Suprapubic skin (tissue), 4 donors: ENCODE data around the gene CADM1. TPM values are rescaled to one million over a fixed set of nuclear protein-coding genes. Genes with fewer than 3 reads are reported as not detected.
"Not testable (repeated sequence)": the region's sequence is repeated elsewhere in the genome, so short reads cannot be mapped to it uniquely, and the experiment has no call there.

Experiments
- DNase-seq, 2 donors: peaks; one replicate each; pipeline ENCODE4 v3.0.0-alpha.2; 2019; ENCODE audit warnings: low spot score in 2 of 2
- H3K27ac ChIP-seq: fragments of 200-600 bp; sonication (generic); one replicate; pipeline ENCODE4 v1.5.1; 2019
- H3K27me3 ChIP-seq: fragments of 200-600 bp; sonication (generic); one replicate; pipeline ENCODE4 v1.5.1; 2019
- H3K36me3 ChIP-seq: fragments of 200-600 bp; sonication (generic); one replicate; pipeline ENCODE4 v1.5.1; 2019
- H3K4me1 ChIP-seq: fragments of 200-600 bp; sonication (generic); one replicate; pipeline ENCODE4 v1.5.1; 2019
- H3K4me3 ChIP-seq: fragments of 200-600 bp; sonication (generic); one replicate; pipeline ENCODE4 v1.5.1; 2019; ENCODE audit warnings: mild to moderate bottlenecking
- H3K9me3 ChIP-seq: fragments of 200-600 bp; sonication (generic); one replicate; pipeline ENCODE4 v1.5.1; 2019
- CTCF ChIP-seq, 2 donors: fragments of 200-600 bp in 1 of 2; fragments of 450-650 bp in 1 of 2; sonication (generic) in 1 of 2; IDR thresholded peaks; one replicate each; pipeline ENCODE4 v1.5.1; 2016 to 2019; ENCODE audit warnings: antibody characterized with exemption in 2 of 2, mild to moderate bottlenecking in 1 of 2, moderate library complexity in 1 of 2
- EP300 ChIP-seq: sonication (generic); formaldehyde crosslinking; IDR thresholded peaks from one replicate; pipeline ENCODE4 v1.6.1; 2017; ENCODE audit warnings: antibody characterized with exemption
- POLR2A ChIP-seq, 2 donors: fragments of 450-650 bp; IDR thresholded peaks; one replicate each; pipeline ENCODE4 v1.6.1; 2017; ENCODE audit warnings: antibody characterized with exemption in 2 of 2, mild to moderate bottlenecking in 2 of 2, moderate library complexity in 2 of 2
- POLR2AphosphoS5 ChIP-seq, 3 donors: sonication (generic); formaldehyde crosslinking; IDR thresholded peaks; one replicate each; pipeline ENCODE4 v1.6.1; 2017; ENCODE audit warnings: antibody characterized with exemption in 3 of 3
- WGBS: methylation state at CpG from one replicate; pipeline ENCODE4 v1.1.5; 2018; 5-methylcytosine and 5-hydroxymethylcytosine counted together
- total RNA-seq, 4 donors: library from RNA; depleted of rRNA; stranded (reverse); fragments of >200 nt; gene quantifications; one replicate each; pipeline ENCODE4 v1.1.0, GENCODE V29; 2016

Gene CADM1
- total RNA-seq, 4 donors from 2014 or later, result 13.3 to 26.2 (median 15.3) TPM

GRCh38 chr11:115480611-115481010 is 23.6 kb downstream of the CADM1 start:
- Histone ChIP-seq H3K4me1 (no peaks in the 10 kb centered on the region), H3K4me3 (no peak overlapping the region), H3K27ac (no peak overlapping the region), H3K9me3 (no peaks in the 10 kb centered on the region), H3K36me3 (no peaks in the 10 kb centered on the region), H3K27me3 (no peaks in the 10 kb centered on the region)
- DNase-seq, result no peak
- no peak for TF ChIP-seq POLR2AphosphoS5 (IDR thresholded peaks at IDR 0.05)
- no peak for TF ChIP-seq EP300
- TF ChIP-seq POLR2A (IDR thresholded peaks at IDR 0.05), result no peak
- 89% methylated on average over 1 of the region's 1 CpG for WGBS

- Histone ChIP-seq H3K4me3 (no peak overlapping the region), H3K27me3 (no peaks in the 10 kb centered on the region), H3K9me3 (no peaks in the 10 kb centered on the region), H3K4me1 (no peaks in the 10 kb centered on the region), H3K36me3 (no peaks in the 10 kb centered on the region), H3K27ac (no peak overlapping the region)
- no peak for TF ChIP-seq EP300
- no peak for TF ChIP-seq POLR2AphosphoS5 (IDR thresholded peaks at IDR 0.05)
- no peak for TF ChIP-seq CTCF (IDR thresholded peaks at IDR 0.05)
- WGBS, result 40% methylated on average over 1 of the region's 1 CpG
- DNase-seq, result no peak
Measured at GRCh38 chr11:115477410-115477809, 26.8 kb downstream of the CADM1 start.

- no peaks in the 10 kb centered on the region for H3K27me3 ChIP-seq
- no peaks in the 10 kb centered on the region for H3K36me3 ChIP-seq
- no peaks in the 10 kb centered on the region for H3K9me3 ChIP-seq
- H3K4me1 ChIP-seq, result no peaks in the 10 kb centered on the region
- no peak overlapping the region for H3K27ac ChIP-seq
- DNase-seq, result no peak
- TF ChIP-seq CTCF (IDR thresholded peaks at IDR 0.05) (no peak), POLR2A (IDR thresholded peaks at IDR 0.05) (no peak), POLR2AphosphoS5 (IDR thresholded peaks at IDR 0.05) (no peak), EP300 (no peak)
- 85% methylated on average over 7 of the region's 7 CpGs for WGBS
- no peak overlapping the region for H3K4me3 ChIP-seq
Measured at GRCh38 chr11:115476463-115477286, 27.5 kb downstream of the CADM1 start.

GRCh38 chr11:115475564-115475963 is 28.7 kb downstream of the CADM1 start:
- DNase-seq, result no peak
- no peaks in the 10 kb centered on the region for H3K36me3 ChIP-seq
- H3K4me1 ChIP-seq, result no peaks in the 10 kb centered on the region
- TF ChIP-seq EP300 (no peak), CTCF (IDR thresholded peaks at IDR 0.05) (no peak), POLR2AphosphoS5 (IDR thresholded peaks at IDR 0.05) (no peak), POLR2A (IDR thresholded peaks at IDR 0.05) (no peak)
- H3K9me3 ChIP-seq, result no peaks in the 10 kb centered on the region
- 92% methylated on average over 4 of the region's 4 CpGs for WGBS
- H3K4me3 ChIP-seq, result no peak overlapping the region
- H3K27ac ChIP-seq, result no peak overlapping the region
- H3K27me3 ChIP-seq, result no peaks in the 10 kb centered on the region

- DNase-seq, result not testable (repeated sequence)
- 93% methylated on average over 3 of the region's 3 CpGs for WGBS
Measured at GRCh38 chr11:115474306-115474705, 29.9 kb downstream of the CADM1 start.

GRCh38 chr11:115473167-115473566 is 31.0 kb downstream of the CADM1 start:
- no peak overlapping the region for H3K27ac ChIP-seq
- H3K36me3 ChIP-seq, result no peaks in the 10 kb centered on the region
- no peaks in the 10 kb centered on the region for H3K9me3 ChIP-seq
- DNase-seq, result no peak
- 95% methylated on average over 8 of the region's 8 CpGs for WGBS
- H3K4me3 ChIP-seq, result no peak overlapping the region
- no peaks in the 10 kb centered on the region for H3K27me3 ChIP-seq
- no peaks in the 10 kb centered on the region for H3K4me1 ChIP-seq
- TF ChIP-seq POLR2A (IDR thresholded peaks at IDR 0.05) (no peak), EP300 (no peak), POLR2AphosphoS5 (IDR thresholded peaks at IDR 0.05) (no peak), CTCF (IDR thresholded peaks at IDR 0.05) (no peak)

More at GRCh38 chr11:115474306-115474705, 29.9 kb downstream of the CADM1 start:
- not testable (repeated sequence) for H3K4me1 ChIP-seq, H3K4me3 ChIP-seq, H3K9me3 ChIP-seq, H3K27ac ChIP-seq, H3K27me3 ChIP-seq, H3K36me3 ChIP-seq
